ENCODE results near the gene KLF2. TPM values are rescaled to one million over a fixed set of nuclear protein-coding genes. Genes with fewer than 3 reads are reported as not detected.

Gene KLF2
- total and polyA plus RNA-seq, 8 donors, result 3.1 to 12.0 (median 5.2) TPM

- DNase-seq (no peak), ATAC-seq (no peak), FAIRE-seq (no peak)
- TF ChIP-seq, protein P1, sequence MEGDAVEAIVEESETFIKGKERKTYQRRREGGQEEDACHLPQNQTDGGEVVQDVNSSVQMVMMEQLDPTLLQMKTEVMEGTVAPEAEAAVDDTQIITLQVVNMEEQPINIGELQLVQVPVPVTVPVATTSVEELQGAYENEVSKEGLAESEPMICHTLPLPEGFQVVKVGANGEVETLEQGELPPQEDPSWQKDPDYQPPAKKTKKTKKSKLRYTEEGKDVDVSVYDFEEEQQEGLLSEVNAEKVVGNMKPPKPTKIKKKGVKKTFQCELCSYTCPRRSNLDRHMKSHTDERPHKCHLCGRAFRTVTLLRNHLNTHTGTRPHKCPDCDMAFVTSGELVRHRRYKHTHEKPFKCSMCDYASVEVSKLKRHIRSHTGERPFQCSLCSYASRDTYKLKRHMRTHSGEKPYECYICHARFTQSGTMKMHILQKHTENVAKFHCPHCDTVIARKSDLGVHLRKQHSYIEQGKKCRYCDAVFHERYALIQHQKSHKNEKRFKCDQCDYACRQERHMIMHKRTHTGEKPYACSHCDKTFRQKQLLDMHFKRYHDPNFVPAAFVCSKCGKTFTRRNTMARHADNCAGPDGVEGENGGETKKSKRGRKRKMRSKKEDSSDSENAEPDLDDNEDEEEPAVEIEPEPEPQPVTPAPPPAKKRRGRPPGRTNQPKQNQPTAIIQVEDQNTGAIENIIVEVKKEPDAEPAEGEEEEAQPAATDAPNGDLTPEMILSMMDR (IDR thresholded peaks at IDR 0.05), result no peak
- no peak overlapping the region for H3K4me3 ChIP-seq
- intact Hi-C loops (cut with DNase I), result no loop called here
- H3K27ac ChIP-seq, result no peak overlapping the region
- no peaks in the 10 kb centered on the region for H3K4me1 ChIP-seq
- H3K27me3 ChIP-seq, result no peaks in the 10 kb centered on the region
- 52 to 71% methylated on average over 1 of the region's 1 CpG for WGBS, 2 donors
- H3K36me3 ChIP-seq, result no peaks in the 10 kb centered on the region
- no peaks in the 10 kb centered on the region for H3K9me3 ChIP-seq
These were observed 9.8 kb downstream of the KLF2 start for GRCh38 chr19:16334411-16334810.

GRCh38 chr19:16335226-16335625, 10.6 kb downstream of the KLF2 start:
- Histone ChIP-seq H3K27me3 (no peaks in the 10 kb centered on the region), H3K36me3 (no peaks in the 10 kb centered on the region), H3K4me3 (no peak overlapping the region), H3K27ac (no peak overlapping the region), H3K4me1 (no peaks in the 10 kb centered on the region), H3K9me3 (no peaks in the 10 kb centered on the region)
- TF ChIP-seq, protein P1 (IDR thresholded peaks at IDR 0.05), result no peak
- ATAC-seq, result no peak
- WGBS, 2 donors, result 84 to 92% methylated on average over 20 of the region's 20 CpGs
- DNase-seq, result no peak
- no peak for FAIRE-seq
- intact Hi-C loops (cut with DNase I), result no loop called here

DNA sequence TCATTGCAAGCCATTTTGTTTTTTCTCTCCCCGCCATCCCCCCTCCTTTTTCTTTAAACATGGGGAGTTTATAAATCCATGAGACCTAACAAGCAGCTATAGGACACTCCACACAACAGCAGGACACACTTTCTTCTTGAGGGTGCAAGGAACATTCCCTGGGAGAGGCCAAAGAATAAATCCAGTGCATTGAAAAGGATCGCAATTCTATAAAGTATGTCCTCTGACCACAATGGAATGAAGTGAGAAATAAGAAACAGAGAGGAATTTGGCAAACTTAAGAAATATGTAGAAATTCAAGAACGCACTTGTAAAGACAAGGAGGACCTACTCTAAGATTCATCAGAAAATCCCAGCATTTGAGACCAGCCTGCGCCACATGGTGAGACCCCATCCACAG, 11.9 kb downstream of the KLF2 start:
- 91 to 99% methylated on average over 4 of the region's 4 CpGs for WGBS, 2 donors
- H3K4me1 ChIP-seq, result no peaks in the 10 kb centered on the region
- DNase-seq (no peak), ATAC-seq (no peak), FAIRE-seq (no peak)
- H3K27ac ChIP-seq, result no peak overlapping the region
- TF ChIP-seq, protein P1 (IDR thresholded peaks at IDR 0.05), result no peak
- no peaks in the 10 kb centered on the region for H3K36me3 ChIP-seq
- H3K27me3 ChIP-seq, result no peaks in the 10 kb centered on the region
- no peak overlapping the region for H3K4me3 ChIP-seq
- H3K9me3 ChIP-seq, result no peaks in the 10 kb centered on the region
- intact Hi-C loops (cut with DNase I), result no loop called here

DNA sequence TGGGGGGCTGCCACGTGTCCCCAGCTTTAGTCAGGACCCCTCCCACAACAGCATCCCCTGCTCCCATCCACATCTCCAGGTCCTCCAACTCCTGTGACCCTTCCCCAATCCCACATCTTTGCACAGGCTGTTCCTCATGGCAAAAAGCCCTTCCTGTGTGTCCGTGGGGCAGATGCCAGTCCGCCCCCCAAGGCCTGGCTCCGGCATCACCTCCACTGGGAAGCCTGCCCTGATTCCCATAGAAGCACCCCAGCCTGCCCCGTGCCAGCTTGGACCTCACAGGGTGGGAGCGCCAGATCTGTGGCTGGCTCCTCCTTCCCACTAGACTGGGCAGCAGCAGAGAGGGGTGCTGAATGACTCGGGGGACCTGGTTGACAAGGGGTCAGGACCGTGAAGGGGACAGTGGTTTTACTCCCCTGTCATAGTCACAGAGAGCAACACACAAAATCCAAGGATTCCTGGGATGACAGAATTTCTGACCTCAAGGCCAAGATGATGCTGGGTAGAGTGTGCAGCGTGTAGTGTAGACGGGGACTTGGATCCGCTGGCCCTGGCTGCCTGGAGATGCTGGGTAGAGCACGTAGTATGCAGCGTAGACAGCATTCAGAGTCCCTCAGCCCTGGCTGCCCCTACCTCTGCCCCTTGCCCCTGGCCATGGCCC, 13.3 kb downstream of the KLF2 start:
- 54 to 70% methylated on average over 13 of the region's 13 CpGs for WGBS, 2 donors
- DNase-seq (no peak), ATAC-seq (peak in 1 of 4 donors; percentile 12), FAIRE-seq (no peak)
- H3K4me3 ChIP-seq, result no peak overlapping the region
- H3K4me1 ChIP-seq, result no peaks in the 10 kb centered on the region
- TF ChIP-seq, protein P1 (IDR thresholded peaks at IDR 0.05), result no peak
- H3K9me3 ChIP-seq, result no peaks in the 10 kb centered on the region
- no peak overlapping the region for H3K27ac ChIP-seq
- H3K36me3 ChIP-seq, result no peaks in the 10 kb centered on the region
- H3K27me3 ChIP-seq, result no peaks in the 10 kb centered on the region
- intact Hi-C loops (cut with DNase I), result no loop called here

All from pancreas (tissue), 10 donors.